Brain microvascular endothelial cell (primary cell): ENCODE measurements around the gene KCNIP4.

Source experiments
- DNase-seq: peaks from one replicate; pipeline ENCODE4 v3.0.0-alpha.2; 2020
- H3K27ac ChIP-seq: fragments of 250-450 bp; sonication (Bioruptor Pico); 2 replicates; pipeline ENCODE4 v1.5.1; 2020; ENCODE audit warnings: mild to moderate bottlenecking, moderate library complexity
- H3K27me3 ChIP-seq: fragments of 250-450 bp; sonication (Bioruptor Pico); replicated peaks from 2 replicates; pipeline ENCODE4 v1.5.1; 2020; ENCODE audit warnings: mild to moderate bottlenecking
- H3K36me3 ChIP-seq: fragments of 250-450 bp; sonication (Bioruptor Pico); replicated peaks from 2 replicates; pipeline ENCODE4 v1.5.1; 2020; ENCODE audit warnings: mild to moderate bottlenecking
- H3K4me3 ChIP-seq: 2 replicates; pipeline ENCODE4 v1.5.1; 2011; ENCODE audit warnings: low read depth, mild to moderate bottlenecking, control low read depth, low read length, moderate library complexity
- in situ Hi-C: cut with HindIII; loops from 2 replicates; pipeline ENCODE4 v1.10.0; 2017; ENCODE audit warnings: low sequenced_read_pairs, low pct_ligation_motif_present
- TF ChIP-seq, protein P1 (sequence below): IDR thresholded peaks from 2 replicates; pipeline ENCODE4 v1.5.1; 2011; ENCODE audit warnings: low read depth, mild to moderate bottlenecking, moderate library complexity, low read length, control low read depth, inconsistent platforms; ENCODE audit errors: missing control alignments

KCNIP4 gene

GRCh38 chr4:21018817-21019216 lies 929.8 kb downstream of the KCNIP4 start:
- Histone ChIP-seq H3K4me3 (no peak overlapping the region), H3K36me3 (no peaks in the 10 kb centered on the region), H3K27me3 (no peaks in the 10 kb centered on the region), H3K27ac (no peak overlapping the region)
- in situ Hi-C loops: no loop called here
- no peak for DNase-seq
- TF ChIP-seq, protein P1, sequence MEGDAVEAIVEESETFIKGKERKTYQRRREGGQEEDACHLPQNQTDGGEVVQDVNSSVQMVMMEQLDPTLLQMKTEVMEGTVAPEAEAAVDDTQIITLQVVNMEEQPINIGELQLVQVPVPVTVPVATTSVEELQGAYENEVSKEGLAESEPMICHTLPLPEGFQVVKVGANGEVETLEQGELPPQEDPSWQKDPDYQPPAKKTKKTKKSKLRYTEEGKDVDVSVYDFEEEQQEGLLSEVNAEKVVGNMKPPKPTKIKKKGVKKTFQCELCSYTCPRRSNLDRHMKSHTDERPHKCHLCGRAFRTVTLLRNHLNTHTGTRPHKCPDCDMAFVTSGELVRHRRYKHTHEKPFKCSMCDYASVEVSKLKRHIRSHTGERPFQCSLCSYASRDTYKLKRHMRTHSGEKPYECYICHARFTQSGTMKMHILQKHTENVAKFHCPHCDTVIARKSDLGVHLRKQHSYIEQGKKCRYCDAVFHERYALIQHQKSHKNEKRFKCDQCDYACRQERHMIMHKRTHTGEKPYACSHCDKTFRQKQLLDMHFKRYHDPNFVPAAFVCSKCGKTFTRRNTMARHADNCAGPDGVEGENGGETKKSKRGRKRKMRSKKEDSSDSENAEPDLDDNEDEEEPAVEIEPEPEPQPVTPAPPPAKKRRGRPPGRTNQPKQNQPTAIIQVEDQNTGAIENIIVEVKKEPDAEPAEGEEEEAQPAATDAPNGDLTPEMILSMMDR: no peak

- TF ChIP-seq, protein P1: no peak
- in situ Hi-C loops: no loop called here
- H3K27ac ChIP-seq: no peak overlapping the region
- no peaks in the 10 kb centered on the region for H3K27me3 ChIP-seq
- no peak for DNase-seq
- H3K36me3 ChIP-seq: no peaks in the 10 kb centered on the region
- H3K4me3 ChIP-seq: no peak overlapping the region
Measured at GRCh38 chr4:21013501-21013900, 935.1 kb downstream of the KCNIP4 start.

GRCh38 chr4:21012851-21013331 lies 935.7 kb downstream of the KCNIP4 start:
- no peak for DNase-seq
- Histone ChIP-seq H3K36me3 (no peaks in the 10 kb centered on the region), H3K27me3 (no peaks in the 10 kb centered on the region), H3K4me3 (no peak overlapping the region), H3K27ac (no peak overlapping the region)
- in situ Hi-C loops: no loop called here
- TF ChIP-seq, protein P1: no peak

DNA sequence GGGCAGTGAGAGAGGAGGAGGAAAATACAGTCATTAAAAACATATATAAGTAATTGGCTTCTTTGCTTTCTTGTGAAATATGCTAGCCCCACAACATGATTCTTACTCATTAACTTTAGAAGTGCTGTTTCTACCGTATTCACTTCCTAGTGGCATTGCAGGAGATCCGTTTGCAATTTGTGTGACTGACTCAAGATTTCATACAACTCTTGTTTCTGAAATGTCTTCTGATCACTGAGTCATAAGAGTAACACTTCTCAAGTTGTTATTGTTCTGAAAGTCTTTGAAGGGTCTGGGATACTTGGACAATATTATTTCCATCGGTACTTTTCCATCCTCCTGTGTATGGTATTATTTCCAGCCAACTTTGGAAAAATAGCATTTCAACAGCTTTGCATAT lies 937.5 kb downstream of the KCNIP4 start:
- Histone ChIP-seq H3K27ac (no peak overlapping the region), H3K36me3 (no peaks in the 10 kb centered on the region), H3K4me3 (no peak overlapping the region), H3K27me3 (no peaks in the 10 kb centered on the region)
- DNase-seq: no peak
- in situ Hi-C loops: no loop called here
- TF ChIP-seq, protein P1: no peak

- in situ Hi-C loops: no loop called here
- H3K36me3 ChIP-seq: no peaks in the 10 kb centered on the region
Measured at GRCh38 chr4:21009956-21010355, 938.6 kb downstream of the KCNIP4 start.

GRCh38 chr4:21005647-21006046 lies 942.9 kb downstream of the KCNIP4 start:
- in situ Hi-C loops: no loop called here
- Histone ChIP-seq H3K27ac (no peak overlapping the region), H3K4me3 (no peak overlapping the region), H3K36me3 (no peaks in the 10 kb centered on the region), H3K27me3 (no peaks in the 10 kb centered on the region)
- TF ChIP-seq, protein P1: no peak
- no peak for DNase-seq

More at GRCh38 chr4:21009956-21010355, 938.6 kb downstream of the KCNIP4 start:
- Histone ChIP-seq H3K27me3 (no peaks in the 10 kb centered on the region), H3K4me3 (no peak overlapping the region), H3K27ac (no peak overlapping the region)
- no peak for DNase-seq
- TF ChIP-seq, protein P1: no peak
